DOHH2 (cell line): ENCODE data around the gene HSF2BP.
"Not testable (repeated sequence)": the region's sequence is repeated elsewhere in the genome, so short reads cannot be mapped to it uniquely, and the experiment has no call there.

Source experiments
- EZH2phosphoT487 ChIP-seq: fragments of 200-600 bp; sonication (generic); IDR thresholded peaks from 2 replicates; pipeline ENCODE4 v1.6.1; 2017; ENCODE audit warnings: borderline replicate concordance, mild to moderate bottlenecking, antibody characterized with exemption, low read length, moderate library complexity, mixed read lengths
- TF ChIP-seq, protein P1 (sequence below): fragments of 200-600 bp; sonication (generic); IDR thresholded peaks from one replicate; pipeline ENCODE4 v1.5.1; 2014; ENCODE audit warnings: antibody characterized with exemption, mild to moderate bottlenecking, low read depth, low read length; ENCODE audit not compliant: poor library complexity, severe bottlenecking

DNA sequence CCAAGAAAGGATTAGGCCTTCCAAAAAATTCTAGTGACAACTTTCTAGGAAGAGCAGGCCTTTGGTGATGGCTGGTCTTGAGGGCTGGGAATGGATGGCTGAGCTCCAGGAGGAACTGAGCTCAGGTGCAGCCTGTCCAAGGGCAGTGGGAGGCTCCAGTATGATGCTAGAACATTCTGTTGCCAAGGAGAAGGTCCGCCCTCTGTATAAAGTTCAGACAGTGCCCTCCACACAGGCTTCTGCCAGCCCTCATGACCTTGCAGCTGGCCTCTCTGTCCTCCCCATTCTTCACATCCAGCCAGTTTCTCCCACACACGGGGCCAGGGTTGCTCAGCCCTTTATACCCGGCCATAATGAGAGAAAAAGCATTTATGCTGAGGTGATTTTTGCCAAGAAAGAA is 146.3 kb downstream of the HSF2BP start:
- TF ChIP-seq, protein P1, sequence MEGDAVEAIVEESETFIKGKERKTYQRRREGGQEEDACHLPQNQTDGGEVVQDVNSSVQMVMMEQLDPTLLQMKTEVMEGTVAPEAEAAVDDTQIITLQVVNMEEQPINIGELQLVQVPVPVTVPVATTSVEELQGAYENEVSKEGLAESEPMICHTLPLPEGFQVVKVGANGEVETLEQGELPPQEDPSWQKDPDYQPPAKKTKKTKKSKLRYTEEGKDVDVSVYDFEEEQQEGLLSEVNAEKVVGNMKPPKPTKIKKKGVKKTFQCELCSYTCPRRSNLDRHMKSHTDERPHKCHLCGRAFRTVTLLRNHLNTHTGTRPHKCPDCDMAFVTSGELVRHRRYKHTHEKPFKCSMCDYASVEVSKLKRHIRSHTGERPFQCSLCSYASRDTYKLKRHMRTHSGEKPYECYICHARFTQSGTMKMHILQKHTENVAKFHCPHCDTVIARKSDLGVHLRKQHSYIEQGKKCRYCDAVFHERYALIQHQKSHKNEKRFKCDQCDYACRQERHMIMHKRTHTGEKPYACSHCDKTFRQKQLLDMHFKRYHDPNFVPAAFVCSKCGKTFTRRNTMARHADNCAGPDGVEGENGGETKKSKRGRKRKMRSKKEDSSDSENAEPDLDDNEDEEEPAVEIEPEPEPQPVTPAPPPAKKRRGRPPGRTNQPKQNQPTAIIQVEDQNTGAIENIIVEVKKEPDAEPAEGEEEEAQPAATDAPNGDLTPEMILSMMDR = not testable (repeated sequence)
- TF ChIP-seq EZH2phosphoT487 = not testable (repeated sequence)
